ENCODE data around the gene PLAAT1.

DNA sequence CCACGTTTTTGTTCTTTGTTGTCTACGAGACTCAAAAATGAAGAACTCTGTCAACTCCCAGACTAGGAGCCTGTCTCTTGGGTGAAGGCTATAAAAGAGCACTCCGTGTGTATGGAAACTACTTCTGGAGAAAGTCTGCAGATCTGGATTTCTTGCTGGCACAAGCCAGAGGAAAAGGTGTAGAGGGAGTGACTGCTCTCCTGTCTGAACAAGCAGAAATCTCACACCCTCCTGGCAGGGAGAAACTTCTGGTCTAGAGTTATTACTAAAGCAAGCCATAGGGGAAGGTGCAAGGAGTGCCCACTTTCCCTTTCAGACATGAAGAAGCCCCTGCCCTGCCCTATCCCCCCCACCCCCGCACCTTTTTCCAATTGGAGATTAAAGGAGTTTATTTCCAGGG is 9.5 kb downstream of the PLAAT1 start:
- TF ChIP-seq, protein P1, sequence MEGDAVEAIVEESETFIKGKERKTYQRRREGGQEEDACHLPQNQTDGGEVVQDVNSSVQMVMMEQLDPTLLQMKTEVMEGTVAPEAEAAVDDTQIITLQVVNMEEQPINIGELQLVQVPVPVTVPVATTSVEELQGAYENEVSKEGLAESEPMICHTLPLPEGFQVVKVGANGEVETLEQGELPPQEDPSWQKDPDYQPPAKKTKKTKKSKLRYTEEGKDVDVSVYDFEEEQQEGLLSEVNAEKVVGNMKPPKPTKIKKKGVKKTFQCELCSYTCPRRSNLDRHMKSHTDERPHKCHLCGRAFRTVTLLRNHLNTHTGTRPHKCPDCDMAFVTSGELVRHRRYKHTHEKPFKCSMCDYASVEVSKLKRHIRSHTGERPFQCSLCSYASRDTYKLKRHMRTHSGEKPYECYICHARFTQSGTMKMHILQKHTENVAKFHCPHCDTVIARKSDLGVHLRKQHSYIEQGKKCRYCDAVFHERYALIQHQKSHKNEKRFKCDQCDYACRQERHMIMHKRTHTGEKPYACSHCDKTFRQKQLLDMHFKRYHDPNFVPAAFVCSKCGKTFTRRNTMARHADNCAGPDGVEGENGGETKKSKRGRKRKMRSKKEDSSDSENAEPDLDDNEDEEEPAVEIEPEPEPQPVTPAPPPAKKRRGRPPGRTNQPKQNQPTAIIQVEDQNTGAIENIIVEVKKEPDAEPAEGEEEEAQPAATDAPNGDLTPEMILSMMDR (IDR thresholded peaks at IDR 0.05; ENCODE audit: borderline replicate concordance, extremely low read depth, low read length, poor library complexity, severe bottlenecking): no peak
- no peak for TF ChIP-seq EZH2 (IDR thresholded peaks at IDR 0.05; ENCODE audit: borderline replicate concordance, low read depth, low read length, severe bottlenecking)

All from DND-41 (cell line).